GM10266 (cell line): ENCODE data around the gene FBH1.

Experiments used
- DNase-seq: peaks from one replicate; pipeline ENCODE4 v3.0.0; 2012; ENCODE audit errors: extremely low spot score
- CTCF ChIP-seq: IDR thresholded peaks from 2 replicates; pipeline ENCODE4 v1.5.1; 2012; ENCODE audit warnings: mild to moderate bottlenecking, low read depth; ENCODE audit not compliant: control insufficient read depth, insufficient read depth; ENCODE audit errors: missing control alignments

Gene FBH1

GRCh38 chr10:5976512-5977470, 86.7 kb downstream of the FBH1 start:
- TF ChIP-seq CTCF = no peak
- DNase-seq = peak; percentile 57

GRCh38 chr10:5977471-5978229, 87.6 kb downstream of the FBH1 start, which contains the start of gene IL15RA:
Gene IL15RA (minus strand): TSS chr10:5977543. CDS start chr10:5977492, 51 bp downstream.
- TF ChIP-seq CTCF = peak; percentile 46
- peak; percentile 95 for DNase-seq

GRCh38 chr10:5978230-5978489, 88.1 kb downstream of the FBH1 start:
- no peak for TF ChIP-seq CTCF
- DNase-seq = no peak

- DNase-seq = no peak
- no peak for TF ChIP-seq CTCF
Measured at GRCh38 chr10:5981529-5981928, 91.5 kb downstream of the FBH1 start.

GRCh38 chr10:5983774-5984173, 93.7 kb downstream of the FBH1 start:
- no peak for TF ChIP-seq CTCF
- no peak for DNase-seq

- no peak for DNase-seq
- TF ChIP-seq CTCF = no peak
Measured at GRCh38 chr10:5985029-5985428, 95.0 kb downstream of the FBH1 start.
